Heart left ventricle (tissue), 16 donors: ENCODE results near the gene PTCSC3. TPM values are rescaled to one million over a fixed set of nuclear protein-coding genes. Genes with fewer than 3 reads are reported as not detected.

ENCODE experiments used
- ATAC-seq, 4 donors: fragments of 200-7000 bp; cut with Tn5 transposase; one replicate each; pipeline ENCODE4 v1.9.1; 2020 to 2022; ENCODE audit warnings: moderate library complexity in 4 of 4, mild to moderate bottlenecking in 3 of 4, moderate number of reproducible peaks in 1 of 4
- DNase-seq, 5 donors: peaks; one replicate each; pipeline ENCODE4 v3.0.0-alpha.2; 2020
- H3K27ac ChIP-seq, 12 donors: fragments of 200-600 bp; sonication (generic) in 4 of 12; one replicate each; pipeline versions ENCODE4 v1.5.0 to v1.8.0; 2016 to 2022; ENCODE audit warnings: mild to moderate bottlenecking in 2 of 12
- H3K27me3 ChIP-seq, 9 donors: fragments of 200-600 bp; sonication (generic) in 2 of 9; one replicate each; pipeline versions ENCODE4 v1.5.1 to v1.8.0; 2016 to 2022; ENCODE audit warnings: mild to moderate bottlenecking in 3 of 9
- H3K36me3 ChIP-seq, 9 donors: fragments of 200-600 bp; sonication (generic) in 2 of 9; one replicate each; pipeline versions ENCODE4 v1.5.0 to v1.8.0; 2018 to 2022; ENCODE audit warnings: mild to moderate bottlenecking in 2 of 9
- H3K4me1 ChIP-seq, 12 donors: fragments of 200-600 bp; sonication (generic) in 4 of 12; one replicate each; pipeline versions ENCODE4 v1.5.0 to v1.8.0; 2016 to 2022; ENCODE audit warnings: mild to moderate bottlenecking in 3 of 12
- H3K4me3 ChIP-seq, 12 donors: fragments of 200-600 bp; sonication (generic) in 4 of 12; one replicate each; pipeline versions ENCODE4 v1.5.0 to v1.8.0; 2017 to 2022; ENCODE audit warnings: mild to moderate bottlenecking in 9 of 12, moderate library complexity in 4 of 12
- H3K9me3 ChIP-seq, 12 donors: fragments of 200-600 bp; sonication (generic) in 4 of 12; one replicate each; pipeline versions ENCODE4 v1.5.0 to v1.8.0; 2016 to 2022; ENCODE audit warnings: mild to moderate bottlenecking in 1 of 12
- CTCF ChIP-seq, 12 donors: fragments of 200-600 bp; sonication (generic) in 4 of 12; IDR thresholded peaks; one replicate each; pipeline versions ENCODE4 v1.5.0 to v1.8.0; 2018 to 2022; ENCODE audit warnings: antibody characterized with exemption in 12 of 12, mild to moderate bottlenecking in 5 of 12
- POLR2A ChIP-seq, 2 donors: fragments of 450-650 bp; IDR thresholded peaks; one replicate each; pipeline ENCODE4 v1.6.1; 2017; ENCODE audit warnings: antibody characterized with exemption in 2 of 2, mild to moderate bottlenecking in 2 of 2, moderate library complexity in 2 of 2
- whole genome bisulfite sequencing, 4 donors: extraction: QIAGEN DNeasy Blood & Tissue Kit in 2 of 4; methylation state at CpG; one replicate each; pipeline versions ENCODE4 v1.1.5 to v1.1.7; 2013 to 2018; 5-methylcytosine and 5-hydroxymethylcytosine counted together
- intact Hi-C, 10 donors: fragments of 100-400 bp; cut with DNase I; formaldehyde crosslinking; loops; one replicate each; pipeline versions ENCODE4 v1.11.1 to v1.14.2; 2022
- polyA plus RNA-seq, 2 donors: library from polyadenylated mRNA; stranded (reverse); fragments of 200-250 nt; gene quantifications; one replicate each; pipeline ENCODE4 v1.2.3, GENCODE V29; 2013
- total RNA-seq, 9 donors: library from RNA; depleted of rRNA in 2 of 9; stranded (reverse); fragments of >200 nt in 2 of 9; fragmentation: NEBNext Ultra II Directional in 3 of 9; extraction: Animal tissue kit (Norgen Biotek cat#: 25700) in 3 of 9; gene quantifications; one replicate each; pipeline versions ENCODE4 v1.1.0 to v1.2.4, GENCODE V29; 2016 to 2023
- donor health status: ischemic (EF 13 %, LVEDD 7.1; RV severe dilation, severe dysfunction).
- donor health status: healthy with polysubstance abuse.
- donor health status: DM: no; HTN: yes; CAD: no.
- donor health status: DM: no; HTN: no; CAD: no.
- donor health status: ischemic (EF 25% LVEDD 6.9; RV normal size, moderate dysfunction).
- donor health status: ischemic (EF 25% LVEDD 5.7; RV mildly dilated, moderate dysfunction).
- donor health status: healthy.
- donor health status: DM: yes; HTN: yes; CAD: no.
- donor health status: ischemic (EF 35%, LVEDD 5.7; RV mildly dilated, moderate dysfunction).
- donor health status: nonischemic (EF 11% LVEDD 7.7; RV severe dilation, severe dysfunction).
- donor health status: DM: yes; HTN: yes; CAD: no.
- donor health status: PGD.
- donor health status: ischemic (EF 29% LVEDD 5.4; RV normal size, mild dysfunction).
- donor health status: nonischemic (EF 23%, LVEDD 6.1; RV moderate dilation, normal function).

The PTCSC3 gene
- total and polyA plus RNA-seq, 11 donors = not detected

- no peaks in the 10 kb centered on the region for H3K9me3 ChIP-seq
- H3K36me3 ChIP-seq = no peaks in the 10 kb centered on the region
- H3K27me3 ChIP-seq = peaks cover 0 to 5% (median 0%) of the 10 kb centered on the region in 9 donors
- WGBS, 4 donors = 59 to 68% (median 62%) methylated on average over 5 of the region's 5 CpGs
- H3K27ac ChIP-seq = no peak overlapping the region
- H3K4me3 ChIP-seq = no peak overlapping the region
- no peaks in the 10 kb centered on the region for H3K4me1 ChIP-seq
- DNase-seq = no peak
- ATAC-seq = no peak
- intact Hi-C loops = no loop called here
- TF ChIP-seq POLR2A (IDR thresholded peaks at IDR 0.05) = no peak
- no peak for TF ChIP-seq CTCF (IDR thresholded peaks at IDR 0.05)
Measured at GRCh38 chr14:36167431-36167830, 9.1 kb downstream of the PTCSC3 start.

- WGBS, 4 donors = 73 to 77% (median 76%) methylated on average over 5 of the region's 5 CpGs
- DNase-seq (no peak), ATAC-seq (no peak)
- intact Hi-C loops = no loop called here
- TF ChIP-seq POLR2A (IDR thresholded peaks at IDR 0.05) (no peak), CTCF (IDR thresholded peaks at IDR 0.05) (no peak)
- no peak overlapping the region for H3K4me3 ChIP-seq
- no peaks in the 10 kb centered on the region for H3K36me3 ChIP-seq
- no peak overlapping the region for H3K27ac ChIP-seq
- peaks cover 0 to 5% (median 0%) of the 10 kb centered on the region in 9 donors for H3K27me3 ChIP-seq
- no peaks in the 10 kb centered on the region for H3K4me1 ChIP-seq
- H3K9me3 ChIP-seq = peaks cover 0 to 2% (median 0%) of the 10 kb centered on the region in 12 donors
Measured at GRCh38 chr14:36163451-36163850, 13.1 kb downstream of the PTCSC3 start.

GRCh38 chr14:36162267-36162666, 14.3 kb downstream of the PTCSC3 start:
- Histone ChIP-seq H3K27me3 (peaks cover 0 to 5% (median 0%) of the 10 kb centered on the region in 9 donors), H3K36me3 (no peaks in the 10 kb centered on the region), H3K9me3 (peaks cover 0 to 8% (median 0%) of the 10 kb centered on the region in 12 donors), H3K4me1 (no peaks in the 10 kb centered on the region), H3K4me3 (no peak overlapping the region), H3K27ac (no peak overlapping the region)
- TF ChIP-seq POLR2A (IDR thresholded peaks at IDR 0.05) (no peak), CTCF (IDR thresholded peaks at IDR 0.05) (no peak)
- ATAC-seq = no peak
- no peak for DNase-seq
- 86 to 89% (median 88%) methylated on average over 6 to 9 of the region's 9 CpGs for WGBS, 4 donors
- intact Hi-C loops = no loop called here

GRCh38 chr14:36161776-36162175, 14.7 kb downstream of the PTCSC3 start:
- H3K36me3 ChIP-seq = no peaks in the 10 kb centered on the region
- H3K9me3 ChIP-seq = peaks cover 0 to 8% (median 0%) of the 10 kb centered on the region in 12 donors
- no peak for TF ChIP-seq POLR2A (IDR thresholded peaks at IDR 0.05)
- no peak for TF ChIP-seq CTCF (IDR thresholded peaks at IDR 0.05)
- ATAC-seq = no peak
- H3K27ac ChIP-seq = no peak overlapping the region
- 38 to 65% (median 56%) methylated on average over 3 to 12 of the region's 12 CpGs for WGBS, 4 donors
- H3K4me1 ChIP-seq = no peaks in the 10 kb centered on the region
- intact Hi-C loops = no loop called here
- peaks cover 0 to 5% (median 0%) of the 10 kb centered on the region in 9 donors for H3K27me3 ChIP-seq
- DNase-seq = no peak
- H3K4me3 ChIP-seq = no peak overlapping the region
